LNCaP clone FGC (cell line): Measurements from ENCODE around the gene TRIM8.

Experiments
- DNase-seq: peaks from one replicate; pipeline ENCODE4 v3.0.0-alpha.2; 2011; ENCODE audit warnings: low read depth
- H3K4me3 ChIP-seq: 2 replicates; pipeline ENCODE4 v1.5.1; 2011; ENCODE audit warnings: mild to moderate bottlenecking, low read depth, low read length, control low read depth
- CTCF ChIP-seq: IDR thresholded peaks from 2 replicates; pipeline ENCODE4 v1.5.1; 2012; ENCODE audit warnings: mild to moderate bottlenecking; ENCODE audit not compliant: control insufficient read depth, insufficient read depth; ENCODE audit errors: extremely low read depth

Gene TRIM8

GRCh38 chr10:102668326-102669107 is 24.2 kb downstream of the TRIM8 start:
- TF ChIP-seq CTCF, result no peak
- no peak overlapping the region for H3K4me3 ChIP-seq
- no peak for DNase-seq

- TF ChIP-seq CTCF, result 0 out of 2 replicates have a peak, but pooled peaks have one; percentile 8
- no peak overlapping the region for H3K4me3 ChIP-seq
- no peak for DNase-seq
Observed at GRCh38 chr10:102669206-102670064, 25.2 kb downstream of the TRIM8 start.

GRCh38 chr10:102670065-102670670 is 25.9 kb downstream of the TRIM8 start:
- DNase-seq, result no peak
- no peak for TF ChIP-seq CTCF
- H3K4me3 ChIP-seq, result no peak overlapping the region

GRCh38 chr10:102670871-102671434 is 26.7 kb downstream of the TRIM8 start:
- DNase-seq, result no peak
- no peak overlapping the region for H3K4me3 ChIP-seq
- TF ChIP-seq CTCF, result no peak

GRCh38 chr10:102673236-102673818 is 29.0 kb downstream of the TRIM8 start:
- H3K4me3 ChIP-seq, result no peak overlapping the region
- TF ChIP-seq CTCF, result no peak
- DNase-seq, result no peak

GRCh38 chr10:102673819-102674511 is 29.7 kb downstream of the TRIM8 start:
- no peak for DNase-seq
- H3K4me3 ChIP-seq, result no peak overlapping the region

More at GRCh38 chr10:102673819-102674511, 29.7 kb downstream of the TRIM8 start:
- TF ChIP-seq CTCF, result no peak
